NCI-H2196 (cell line): ENCODE results near the gene LDLRAD3.

Source experiments
- DNase-seq: peaks from one replicate; lab custom pipeline; 2025; ENCODE audit not compliant: unreplicated experiment; lab: John Stamatoyannopoulos, UW

The LDLRAD3 gene

GRCh38 chr11:36070213-36070953, 126.5 kb downstream of the LDLRAD3 start:
- no peak for DNase-seq

- DNase-seq = no peak
Measured at GRCh38 chr11:36070954-36071330, 127.1 kb downstream of the LDLRAD3 start.

- no peak for DNase-seq
Measured at GRCh38 chr11:36071917-36072500, 128.1 kb downstream of the LDLRAD3 start.

GRCh38 chr11:36073411-36074203, 129.7 kb downstream of the LDLRAD3 start:
- DNase-seq = no peak

- no peak for DNase-seq
Measured at GRCh38 chr11:36074941-36075431, 131.1 kb downstream of the LDLRAD3 start.

GRCh38 chr11:36077368-36077767, 133.5 kb downstream of the LDLRAD3 start:
- DNase-seq = no peak

- DNase-seq = no peak
Measured at GRCh38 chr11:36077886-36078685, 134.2 kb downstream of the LDLRAD3 start.

- no peak for DNase-seq
Measured at GRCh38 chr11:36078686-36079055, 134.8 kb downstream of the LDLRAD3 start.

- no peak for DNase-seq
Measured at GRCh38 chr11:36079878-36080675, 136.2 kb downstream of the LDLRAD3 start.

- DNase-seq = no peak
Measured at GRCh38 chr11:36081274-36081945, 137.5 kb downstream of the LDLRAD3 start.

- no peak for DNase-seq
Measured at GRCh38 chr11:36086366-36086765, 142.5 kb downstream of the LDLRAD3 start.

GRCh38 chr11:36088266-36088972, 144.6 kb downstream of the LDLRAD3 start:
- no peak for DNase-seq

GRCh38 chr11:36089920-36090319, 146.1 kb downstream of the LDLRAD3 start:
- DNase-seq = no peak

GRCh38 chr11:36090356-36091109, 146.7 kb downstream of the LDLRAD3 start:
- no peak for DNase-seq

- no peak for DNase-seq
Measured at GRCh38 chr11:36091256-36091811, 147.5 kb downstream of the LDLRAD3 start.

- DNase-seq = no peak
Measured at GRCh38 chr11:36092314-36093030, 148.6 kb downstream of the LDLRAD3 start.

GRCh38 chr11:36093548-36093947, 149.7 kb downstream of the LDLRAD3 start:
- no peak for DNase-seq
